SU-DHL-6 (cell line): Measurements from ENCODE around the gene ETV3L.
"Not testable (repeated sequence)": the region's sequence is repeated elsewhere in the genome, so short reads cannot be mapped to it uniquely, and the experiment has no call there.

Experiments
- H2AFZ ChIP-seq: fragments of 200-600 bp; sonication (generic); 2 replicates; pipeline ENCODE4 v1.6.1; 2014; ENCODE audit warnings: low read depth, mild to moderate bottlenecking, moderate library complexity, mixed read lengths, antibody characterized with exemption, low read length; ENCODE audit not compliant: severe bottlenecking
- H3F3A ChIP-seq: fragments of 200-600 bp; shearing (Covaris generic); 2 replicates; pipeline ENCODE4 v1.6.0; 2016; ENCODE audit warnings: antibody characterized with exemption, mild to moderate bottlenecking; ENCODE audit not compliant: insufficient read depth
- H3K27ac ChIP-seq: fragments of 200-600 bp; sonication (generic); 2 replicates; pipeline ENCODE4 v1.5.1; 2016; ENCODE audit warnings: low read depth, mild to moderate bottlenecking, low read length, moderate library complexity, mixed read lengths
- H3K27me3 ChIP-seq: fragments of 200-600 bp; sonication (generic), shearing (Covaris generic); 2 replicates; pipeline ENCODE4 v1.6.0; 2014; ENCODE audit warnings: mild to moderate bottlenecking, low read length
- H3K36me3 ChIP-seq: fragments of 200-600 bp; sonication (generic); 2 replicates; pipeline ENCODE4 v1.6.1; 2014; ENCODE audit warnings: mild to moderate bottlenecking, low read length, mixed read lengths
- H3K4me2 ChIP-seq: fragments of 300-600, 200-600 bp; shearing (Covaris generic), sonication (generic); 2 replicates; pipeline ENCODE4 v1.6.0; 2014; ENCODE audit warnings: low read length, low read depth, mild to moderate bottlenecking; ENCODE audit not compliant: poor library complexity, severe bottlenecking
- H3K4me3 ChIP-seq: fragments of 200-600 bp; sonication (generic); 2 replicates; pipeline ENCODE4 v1.5.1; 2014; ENCODE audit warnings: antibody characterized with exemption, low read length, mild to moderate bottlenecking, mixed read lengths; ENCODE audit not compliant: insufficient read depth, poor library complexity, severe bottlenecking
- H3K79me2 ChIP-seq: fragments of 200-600 bp; sonication (generic); 2 replicates; pipeline ENCODE4 v1.6.1; 2014; ENCODE audit warnings: mild to moderate bottlenecking, low read length, moderate library complexity; ENCODE audit not compliant: insufficient read depth
- H3K9ac ChIP-seq: fragments of 200-600 bp; sonication (generic); 2 replicates; pipeline ENCODE4 v1.7.0; 2014; ENCODE audit warnings: mild to moderate bottlenecking, low read length
- H3K9me2 ChIP-seq: fragments of 200-600 bp; sonication (generic); replicated peaks from 2 replicates; pipeline ENCODE4 v1.6.1; 2014; ENCODE audit warnings: low read length; ENCODE audit not compliant: insufficient read depth
- H3K9me3 ChIP-seq: fragments of 200-600 bp; sonication (generic); 2 replicates; pipeline ENCODE4 v1.6.1; 2014; ENCODE audit warnings: low read length, mixed read lengths; ENCODE audit not compliant: insufficient read depth
- H4K20me1 ChIP-seq: fragments of 200-600 bp; sonication (generic); 2 replicates; pipeline ENCODE4 v1.6.1; 2014; ENCODE audit warnings: low read depth, mild to moderate bottlenecking, antibody characterized with exemption, low read length, moderate library complexity, mixed read lengths
- EZH2phosphoT487 ChIP-seq: fragments of 200-600 bp; sonication (generic), shearing (Covaris generic); conservative IDR thresholded peaks from 2 replicates; pipeline ENCODE4 v1.6.1; 2018; ENCODE audit warnings: mild to moderate bottlenecking, antibody characterized with exemption, low read length, moderate library complexity, mixed read lengths
- TF ChIP-seq, protein P1 (sequence below): fragments of 200-600 bp; sonication (generic); IDR thresholded peaks from one replicate; pipeline ENCODE4 v1.5.1; 2017; ENCODE audit warnings: antibody characterized with exemption, mild to moderate bottlenecking, low read length, moderate library complexity; ENCODE audit not compliant: insufficient read depth, poor library complexity, severe bottlenecking

Gene ETV3L

GRCh38 chr1:157103268-157103667 is 3.7 kb upstream of the ETV3L start:
- Histone ChIP-seq H3K9me2 (no peaks in the 10 kb centered on the region), H3K9ac (no peak overlapping the region), H3K36me3 (no peaks in the 10 kb centered on the region), H3K27me3 (no peaks in the 10 kb centered on the region), H3K27ac (no peak overlapping the region), H3K4me2 (no peak overlapping the region), H3K4me3 (no peak overlapping the region), H4K20me1 (no peaks in the 10 kb centered on the region), H3K79me2 (no peaks in the 10 kb centered on the region), H3K9me3 (no peaks in the 10 kb centered on the region), H3F3A (no peaks in the 10 kb centered on the region), H2AFZ (no peak overlapping the region)
- TF ChIP-seq EZH2phosphoT487: no peak
- TF ChIP-seq, protein P1, sequence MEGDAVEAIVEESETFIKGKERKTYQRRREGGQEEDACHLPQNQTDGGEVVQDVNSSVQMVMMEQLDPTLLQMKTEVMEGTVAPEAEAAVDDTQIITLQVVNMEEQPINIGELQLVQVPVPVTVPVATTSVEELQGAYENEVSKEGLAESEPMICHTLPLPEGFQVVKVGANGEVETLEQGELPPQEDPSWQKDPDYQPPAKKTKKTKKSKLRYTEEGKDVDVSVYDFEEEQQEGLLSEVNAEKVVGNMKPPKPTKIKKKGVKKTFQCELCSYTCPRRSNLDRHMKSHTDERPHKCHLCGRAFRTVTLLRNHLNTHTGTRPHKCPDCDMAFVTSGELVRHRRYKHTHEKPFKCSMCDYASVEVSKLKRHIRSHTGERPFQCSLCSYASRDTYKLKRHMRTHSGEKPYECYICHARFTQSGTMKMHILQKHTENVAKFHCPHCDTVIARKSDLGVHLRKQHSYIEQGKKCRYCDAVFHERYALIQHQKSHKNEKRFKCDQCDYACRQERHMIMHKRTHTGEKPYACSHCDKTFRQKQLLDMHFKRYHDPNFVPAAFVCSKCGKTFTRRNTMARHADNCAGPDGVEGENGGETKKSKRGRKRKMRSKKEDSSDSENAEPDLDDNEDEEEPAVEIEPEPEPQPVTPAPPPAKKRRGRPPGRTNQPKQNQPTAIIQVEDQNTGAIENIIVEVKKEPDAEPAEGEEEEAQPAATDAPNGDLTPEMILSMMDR: no peak

DNA sequence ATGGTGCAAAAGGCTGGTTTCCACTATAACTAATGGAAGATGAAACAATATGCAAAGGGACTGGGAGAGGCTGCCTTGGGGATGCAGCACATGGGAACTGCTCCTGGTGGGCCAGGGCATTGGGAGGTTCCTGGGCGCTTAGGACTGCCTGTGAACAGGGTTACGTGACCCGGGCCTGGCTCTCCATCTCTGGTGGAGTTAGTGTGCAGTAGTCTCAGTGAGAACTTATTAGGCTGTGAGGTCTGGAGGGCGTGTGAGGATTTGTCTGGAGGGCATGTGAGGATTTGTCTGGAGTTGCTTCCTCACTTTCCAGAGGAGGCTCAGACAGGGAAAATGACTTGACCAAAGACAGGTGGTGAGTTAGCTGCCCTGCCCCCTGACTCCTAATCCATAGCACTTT is 1.5 kb upstream of the ETV3L start:
- Histone ChIP-seq H4K20me1 (no peaks in the 10 kb centered on the region), H3K4me3 (no peak overlapping the region), H3K4me2 (no peak overlapping the region), H3K27me3 (no peaks in the 10 kb centered on the region), H3K9me3 (no peaks in the 10 kb centered on the region), H3F3A (no peaks in the 10 kb centered on the region), H3K79me2 (no peaks in the 10 kb centered on the region), H3K9me2 (no peaks in the 10 kb centered on the region), H3K27ac (no peak overlapping the region), H3K36me3 (no peaks in the 10 kb centered on the region), H2AFZ (no peak overlapping the region), H3K9ac (no peak overlapping the region)
- TF ChIP-seq, protein P1: no peak
- no peak for TF ChIP-seq EZH2phosphoT487

GRCh38 chr1:157098987-157099632 is 498 bp downstream of the ETV3L start:
- not testable (repeated sequence) for H2AFZ ChIP-seq, H3K4me2 ChIP-seq, H3K4me3 ChIP-seq, H3K36me3 ChIP-seq, H3K79me2 ChIP-seq, H3K27me3 ChIP-seq, H3K9ac ChIP-seq, H3K9me2 ChIP-seq, H3K27ac ChIP-seq, H4K20me1 ChIP-seq, H3F3A ChIP-seq, H3K9me3 ChIP-seq

DNA sequence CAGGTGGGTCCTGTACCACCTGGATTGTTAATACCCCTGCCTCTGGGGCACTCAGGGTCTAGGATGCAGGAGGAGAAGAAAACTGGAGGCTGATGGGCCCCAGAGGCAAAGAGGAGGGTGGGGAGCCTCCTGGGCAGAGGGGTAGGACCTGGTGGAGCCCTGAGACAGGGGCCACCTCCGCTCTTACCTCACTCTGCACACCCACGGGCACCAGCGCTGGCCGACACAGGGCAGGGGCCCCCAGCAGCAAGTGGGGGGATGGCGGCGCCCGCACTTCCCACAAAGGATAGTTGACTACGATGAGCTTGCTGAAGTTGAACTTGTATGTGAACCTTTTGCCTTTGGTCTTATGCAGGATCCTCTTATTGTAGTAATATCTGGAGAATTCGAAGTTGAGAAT is 1.1 kb downstream of the ETV3L start:
- H3K4me2 ChIP-seq: no peak overlapping the region
- H3K27ac ChIP-seq: no peak overlapping the region
- no peaks in the 10 kb centered on the region for H4K20me1 ChIP-seq
- H3K4me3 ChIP-seq: no peak overlapping the region
- no peaks in the 10 kb centered on the region for H3K9me3 ChIP-seq
- H3K27me3 ChIP-seq: no peaks in the 10 kb centered on the region
- H3K9ac ChIP-seq: no peak overlapping the region
- H3F3A ChIP-seq: no peaks in the 10 kb centered on the region
- H3K36me3 ChIP-seq: no peaks in the 10 kb centered on the region
- no peaks in the 10 kb centered on the region for H3K79me2 ChIP-seq
- no peak overlapping the region for H2AFZ ChIP-seq
- TF ChIP-seq EZH2phosphoT487: no peak
- TF ChIP-seq, protein P1: no peak
- H3K9me2 ChIP-seq: no peaks in the 10 kb centered on the region
